ENCODE results near the gene DNAJC1.
"Not testable (repeated sequence)": the region's sequence is repeated elsewhere in the genome, so short reads cannot be mapped to it uniquely, and the experiment has no call there.

Gene DNAJC1

DNA sequence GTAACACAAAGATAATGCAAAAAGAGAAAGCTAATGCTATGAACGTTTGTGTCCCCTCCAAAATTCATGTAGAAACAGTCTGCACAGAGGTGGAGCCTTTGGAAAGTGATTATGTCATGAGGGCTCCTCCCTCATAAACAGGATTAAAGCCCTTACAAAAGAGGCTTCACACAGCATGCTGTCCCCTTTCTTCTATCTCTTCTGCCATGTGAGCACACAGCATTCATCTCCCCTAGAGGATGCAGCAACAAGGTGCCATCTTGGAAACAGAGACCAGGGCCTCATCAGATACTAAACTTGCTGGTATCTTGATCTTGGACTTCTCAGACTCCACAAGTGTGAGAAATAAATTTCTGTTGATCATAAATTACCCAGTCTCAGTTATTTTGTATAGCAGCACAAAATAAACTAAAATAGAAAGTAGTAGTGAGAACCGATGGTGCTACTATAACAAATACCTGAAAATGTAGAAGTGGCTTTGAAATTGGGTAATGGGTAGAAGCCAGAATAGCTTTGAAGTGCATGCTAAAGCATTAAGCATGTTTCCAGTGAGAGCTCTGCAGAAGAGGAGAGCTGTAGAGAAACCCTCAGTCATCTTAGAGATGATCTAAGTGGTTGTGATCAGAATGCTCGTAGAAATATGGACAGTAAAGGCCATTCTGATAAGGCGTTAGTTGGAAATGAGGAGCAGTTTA, 108.7 kb downstream of the DNAJC1 start:
- no peak for DNase-seq

DNA sequence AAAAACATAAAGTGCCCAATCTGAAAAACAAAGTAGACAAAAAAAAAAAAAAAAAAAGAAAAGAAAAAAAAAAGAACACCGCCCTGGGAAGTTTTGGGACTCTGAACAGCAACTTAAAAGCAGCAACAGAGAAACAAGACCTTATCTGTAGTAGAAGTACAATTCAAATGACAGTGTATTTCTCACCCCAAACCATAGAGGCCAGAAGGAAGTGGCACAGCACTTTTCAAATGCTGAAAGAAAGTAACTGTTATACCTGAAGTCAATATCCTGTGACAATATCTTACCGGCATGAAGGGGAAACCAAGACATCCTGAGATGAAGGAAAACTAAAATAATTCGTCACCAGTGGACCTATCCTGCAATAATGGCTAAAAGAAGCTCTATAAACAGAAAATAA, 112.1 kb downstream of the DNAJC1 start:
- no peak for DNase-seq

DNA sequence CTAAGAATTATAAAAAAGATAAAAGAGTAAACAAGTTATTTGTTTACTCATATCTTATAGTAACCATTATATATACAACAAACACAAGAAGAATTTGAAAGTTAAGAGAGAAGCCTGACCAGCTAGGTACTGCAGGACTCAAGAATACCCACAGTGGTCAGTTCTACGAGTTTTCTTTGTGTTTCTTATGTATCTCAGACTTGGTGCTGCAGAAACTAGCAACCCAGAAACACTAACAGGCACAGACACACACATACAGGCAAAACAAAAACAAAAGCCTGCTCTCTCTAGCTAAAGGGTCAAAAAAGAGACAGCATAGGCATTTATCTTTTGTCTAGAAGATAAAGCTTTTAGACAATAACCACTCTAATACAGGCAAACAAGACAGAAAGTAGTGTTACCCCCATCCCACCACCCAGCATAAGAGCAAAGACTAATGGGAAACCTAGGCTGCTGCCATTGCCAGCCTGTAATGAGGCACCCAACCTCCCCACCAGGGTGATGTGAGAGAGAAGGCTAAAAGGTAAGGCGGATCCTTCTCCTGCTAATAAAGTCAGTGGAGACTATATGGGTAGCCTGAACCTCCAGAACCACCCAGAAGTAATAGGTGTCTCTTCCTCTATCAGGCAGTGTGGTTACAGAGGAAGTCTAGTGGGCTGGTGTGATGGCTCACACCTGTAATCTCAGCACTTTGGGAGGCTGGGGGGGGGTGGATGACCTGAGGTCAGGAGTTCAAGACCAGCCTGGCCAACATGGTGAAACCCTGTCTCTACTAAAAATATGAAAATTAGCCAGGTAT, 113.9 kb downstream of the DNAJC1 start:
- DNase-seq, result no peak

DNA sequence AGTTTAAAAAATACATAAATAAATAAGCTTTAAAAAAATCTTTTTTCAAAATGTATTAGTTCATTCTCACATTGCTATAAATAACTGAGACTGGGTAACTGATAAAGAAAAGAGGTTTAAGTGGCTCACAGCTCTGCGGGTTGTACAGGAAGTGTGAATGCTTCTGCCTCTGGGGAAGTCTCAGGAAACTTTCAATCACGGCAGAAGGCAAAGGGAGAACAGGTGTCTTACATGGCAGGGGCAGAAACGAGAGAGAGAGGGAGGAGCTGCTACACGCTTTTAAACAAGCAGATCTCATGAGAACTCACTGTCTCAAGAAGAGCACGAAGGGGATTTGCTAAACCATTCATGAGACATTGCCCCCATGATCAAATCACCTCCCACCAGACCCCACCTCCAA, 114.6 kb downstream of the DNAJC1 start:
- DNase-seq, result no peak

DNA sequence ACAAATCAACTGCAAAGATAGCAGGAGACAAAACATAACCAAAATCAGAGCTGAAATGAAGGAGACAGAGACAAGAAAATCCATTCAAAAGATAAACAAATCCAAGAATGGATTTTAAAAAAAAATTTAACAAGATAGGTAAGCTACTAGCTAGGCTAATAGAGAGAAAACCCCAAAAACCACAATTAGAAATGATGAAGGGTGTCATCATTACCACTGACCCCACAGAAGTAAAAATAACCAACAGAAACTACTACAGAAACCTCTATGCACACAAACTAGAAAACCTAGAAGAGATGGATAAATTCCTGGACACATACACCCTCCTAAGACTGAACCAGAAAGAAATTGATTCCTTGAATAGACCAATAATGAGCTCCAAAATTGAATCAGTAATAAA, 117.6 kb downstream of the DNAJC1 start:
- no peak for DNase-seq

DNA sequence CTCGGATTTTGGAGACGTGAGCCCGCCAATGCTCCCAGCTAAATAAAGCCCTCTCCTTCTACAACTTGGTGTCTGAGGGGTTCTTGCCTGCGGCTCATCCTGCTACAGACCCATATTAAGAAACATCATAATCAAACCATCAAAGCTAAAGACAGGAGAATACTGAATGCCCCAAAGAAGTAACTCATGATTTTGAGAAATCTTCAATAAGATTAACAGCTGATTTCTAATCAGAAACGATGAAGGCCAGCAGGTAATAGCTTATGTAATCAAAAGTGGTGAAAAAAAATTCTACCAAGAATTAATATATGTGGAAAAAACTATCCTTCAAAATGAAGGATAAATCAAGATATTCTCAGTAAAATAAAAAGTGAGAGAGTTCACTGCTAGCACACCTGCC, 130.3 kb downstream of the DNAJC1 start:
- no peak for DNase-seq

DNA sequence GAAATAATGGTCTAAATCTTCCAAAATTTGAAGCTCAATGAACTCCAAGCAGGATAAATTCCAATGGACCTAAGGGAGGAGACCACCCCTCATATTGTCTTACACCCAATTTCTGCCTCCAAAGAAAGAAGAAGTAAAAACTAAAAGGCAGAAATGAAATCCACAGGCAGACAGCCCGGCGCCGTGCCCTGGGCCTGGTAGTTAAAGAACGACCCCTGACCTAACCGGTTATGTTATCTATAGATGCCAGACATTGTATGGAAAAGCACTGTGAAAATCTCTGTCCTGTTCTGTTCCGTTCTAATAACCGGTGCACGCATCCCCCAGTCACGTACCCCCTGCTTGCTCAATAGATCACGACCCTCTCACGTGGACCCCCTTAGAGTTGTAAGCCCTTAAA, 130.8 kb downstream of the DNAJC1 start:
- DNase-seq, result not testable (repeated sequence)

DNA sequence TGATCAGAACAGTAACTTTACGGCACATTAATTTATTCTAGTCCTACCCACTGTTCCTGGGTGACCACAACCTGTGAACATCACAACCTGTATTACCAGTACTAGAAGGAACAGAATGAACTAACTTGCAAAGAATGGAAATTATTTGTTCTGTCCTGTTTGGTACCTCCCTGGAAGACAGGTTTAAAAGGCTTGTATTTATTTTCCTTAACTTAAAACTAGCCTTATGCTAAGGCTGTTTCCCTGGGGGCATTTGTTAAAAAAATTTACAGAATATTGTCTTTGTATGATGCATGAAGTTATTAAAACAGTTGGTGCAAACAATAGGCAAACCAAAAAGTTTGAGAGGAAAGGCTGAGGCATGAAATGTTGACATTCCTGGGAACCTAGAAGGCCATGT, 132.7 kb downstream of the DNAJC1 start:
- DNase-seq, result no peak

DNA sequence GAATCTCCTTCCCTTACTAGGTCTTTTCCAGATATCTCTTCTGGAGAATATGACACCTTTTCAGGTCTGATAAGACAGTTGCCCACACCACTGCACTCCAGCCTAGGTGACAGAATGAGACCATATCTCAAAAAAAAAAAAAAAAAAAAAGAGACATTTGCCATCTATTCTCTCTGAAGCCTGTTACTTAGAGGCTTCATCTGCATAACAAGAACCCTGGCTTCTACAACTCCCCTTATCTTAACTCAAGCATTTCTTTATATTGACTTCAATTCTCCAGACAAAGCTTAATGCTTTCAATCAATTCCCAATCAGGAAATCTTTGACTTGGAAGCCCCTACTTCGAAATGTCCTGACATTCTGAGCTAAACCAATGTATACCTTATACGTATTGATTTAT, 134.4 kb downstream of the DNAJC1 start:
- DNase-seq, result not testable (repeated sequence)

DNA sequence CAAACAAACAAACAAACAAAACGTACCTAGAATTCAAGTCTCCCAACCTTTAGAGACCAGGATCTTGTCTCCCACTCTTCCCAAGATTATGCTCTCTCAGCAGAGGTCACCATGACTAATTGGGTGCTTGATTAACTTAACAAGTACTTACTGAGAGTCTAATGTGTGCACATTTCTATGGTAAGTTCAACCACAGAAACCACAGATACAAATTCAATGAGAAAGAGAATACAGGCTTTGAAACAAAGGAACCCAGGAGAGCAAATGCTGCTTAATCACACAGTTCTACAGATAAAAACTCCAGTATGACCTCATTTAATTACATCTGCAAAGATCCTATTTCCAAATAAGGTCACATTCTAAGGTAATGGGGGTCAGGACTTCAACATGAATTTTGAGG, 142.8 kb downstream of the DNAJC1 start:
- no peak for DNase-seq

DNA sequence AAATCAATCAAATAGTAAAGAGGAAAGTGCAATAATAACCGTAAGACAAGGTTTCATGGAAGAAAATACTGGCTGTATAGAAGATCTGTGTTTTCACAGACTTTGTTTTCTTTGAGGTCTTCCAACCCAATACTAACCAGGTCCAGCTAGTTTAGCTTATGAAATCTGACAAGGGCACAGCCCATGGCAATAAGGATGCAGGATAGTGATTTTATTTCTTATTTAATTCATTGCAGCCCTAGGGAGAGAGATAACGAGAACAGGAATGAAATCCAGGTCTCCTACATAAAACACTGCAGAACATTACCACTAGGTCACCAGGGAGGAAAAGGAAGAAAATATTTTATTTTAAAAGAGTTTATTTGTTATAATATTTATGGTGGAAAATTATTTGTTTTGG, 145.1 kb downstream of the DNAJC1 start:
- no peak for DNase-seq

DNA sequence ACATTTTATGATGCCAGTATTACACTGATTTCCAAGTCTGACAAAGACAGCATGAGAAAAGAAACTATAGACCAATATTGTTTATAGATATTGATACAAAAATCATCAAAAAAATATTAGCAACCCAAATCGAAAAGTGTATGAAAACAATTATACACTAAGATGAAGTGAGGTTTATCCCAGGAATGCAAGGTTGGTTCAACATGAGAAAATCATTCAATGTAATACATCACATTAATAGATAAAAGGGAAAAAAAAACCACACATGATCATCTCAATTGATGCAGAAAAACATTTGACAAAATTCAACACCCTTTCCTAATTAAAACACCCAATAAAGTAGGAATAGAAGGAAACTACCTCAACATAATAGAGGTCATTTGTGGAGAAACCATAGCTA, 153.9 kb downstream of the DNAJC1 start:
- no peak for DNase-seq

DNA sequence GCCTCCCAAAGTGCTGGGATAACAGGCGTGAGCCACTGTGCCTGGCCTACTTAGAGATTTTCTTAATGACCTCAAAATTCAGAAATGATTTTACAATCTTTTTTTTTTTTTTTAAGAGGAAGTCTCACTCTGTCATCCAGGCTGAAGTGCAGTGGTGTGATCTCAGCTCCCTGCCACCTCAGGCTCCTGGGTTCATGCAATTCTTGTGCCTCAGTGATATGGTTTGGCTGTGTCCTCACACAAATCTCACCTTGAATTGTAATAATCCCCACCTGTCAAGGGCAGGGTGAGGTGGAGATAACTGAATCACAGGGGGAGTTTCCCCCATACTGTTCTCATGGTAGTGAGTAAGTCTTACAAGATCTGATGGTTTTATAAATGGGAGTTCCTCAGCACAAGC, 159.9 kb downstream of the DNAJC1 start:
- DNase-seq, result no peak

DNA sequence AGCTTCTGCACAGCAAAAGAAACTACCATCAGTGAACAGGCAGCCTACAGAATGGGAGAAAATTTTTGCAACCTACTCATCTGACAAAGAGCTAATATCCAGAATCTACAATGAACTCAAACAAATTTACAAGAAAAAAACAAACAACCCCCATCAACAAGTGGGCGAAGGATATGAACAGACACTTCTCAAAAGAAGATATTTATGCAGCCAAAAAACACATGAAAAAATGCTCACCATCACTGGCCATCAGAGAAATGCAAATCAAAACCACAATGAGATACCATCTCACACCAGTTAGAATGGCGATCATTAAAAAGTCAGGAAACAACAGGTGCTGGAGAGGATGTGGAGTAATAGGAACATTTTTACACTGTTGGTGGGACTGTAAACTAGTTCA, 162.3 kb downstream of the DNAJC1 start:
- DNase-seq, result not testable (repeated sequence)

DNA sequence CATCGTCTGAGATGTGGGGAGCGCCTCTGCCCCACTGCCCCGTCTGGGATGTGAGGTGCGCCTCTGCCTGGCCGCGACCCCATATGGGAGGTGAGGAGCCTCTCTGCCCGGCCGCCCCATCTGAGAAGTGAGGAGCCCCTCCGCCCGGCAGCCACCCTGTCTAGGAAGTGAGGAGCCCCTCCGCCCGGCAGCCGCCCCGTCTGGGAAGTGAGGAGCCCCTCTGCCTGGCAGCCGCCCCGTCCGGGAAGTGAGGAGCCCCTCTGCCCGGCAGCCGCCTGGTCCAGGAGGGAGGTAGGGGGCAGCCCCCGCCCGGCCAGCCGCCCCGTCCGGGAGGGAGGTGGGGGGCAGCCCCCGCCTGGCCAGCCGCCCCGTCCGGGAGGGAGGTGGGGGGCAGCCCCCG, 166.0 kb downstream of the DNAJC1 start:
- not testable (repeated sequence) for DNase-seq

DNA sequence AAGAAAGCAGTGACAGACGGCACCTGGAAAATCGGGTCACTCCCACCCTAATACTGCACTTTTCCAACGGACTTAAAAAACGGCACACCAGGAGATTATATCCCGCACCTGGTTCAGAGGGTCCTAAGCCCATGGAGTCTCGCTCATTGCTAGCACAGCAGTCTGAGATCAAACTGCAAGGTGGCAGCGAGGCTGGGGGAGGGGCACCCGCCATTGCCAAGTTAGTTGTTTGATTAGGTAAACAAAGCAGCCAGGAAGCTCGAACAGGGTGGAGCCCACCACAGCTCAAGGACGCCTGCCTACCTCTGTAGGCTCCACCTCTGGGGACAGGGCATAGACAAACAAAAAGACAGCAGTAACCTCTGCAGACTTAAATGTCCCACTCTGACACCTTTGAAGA, 169.0 kb downstream of the DNAJC1 start:
- DNase-seq, result not testable (repeated sequence)

DNA sequence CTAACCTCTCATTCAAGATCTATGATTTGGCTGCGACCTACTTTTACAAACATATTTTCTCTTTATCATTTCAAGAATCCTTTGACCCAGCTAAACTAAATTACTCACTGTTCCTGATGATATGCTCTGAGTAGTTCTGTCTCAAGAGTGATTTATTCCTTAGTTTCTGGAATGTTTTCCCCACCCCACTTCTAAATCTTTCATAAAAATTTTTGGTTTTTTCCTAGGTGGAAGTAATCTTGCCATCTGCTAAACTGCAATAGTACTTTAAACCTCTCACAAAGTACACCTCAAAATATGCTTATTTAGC, 170.8 kb downstream of the DNAJC1 start:
- DNase-seq, result no peak

DNA sequence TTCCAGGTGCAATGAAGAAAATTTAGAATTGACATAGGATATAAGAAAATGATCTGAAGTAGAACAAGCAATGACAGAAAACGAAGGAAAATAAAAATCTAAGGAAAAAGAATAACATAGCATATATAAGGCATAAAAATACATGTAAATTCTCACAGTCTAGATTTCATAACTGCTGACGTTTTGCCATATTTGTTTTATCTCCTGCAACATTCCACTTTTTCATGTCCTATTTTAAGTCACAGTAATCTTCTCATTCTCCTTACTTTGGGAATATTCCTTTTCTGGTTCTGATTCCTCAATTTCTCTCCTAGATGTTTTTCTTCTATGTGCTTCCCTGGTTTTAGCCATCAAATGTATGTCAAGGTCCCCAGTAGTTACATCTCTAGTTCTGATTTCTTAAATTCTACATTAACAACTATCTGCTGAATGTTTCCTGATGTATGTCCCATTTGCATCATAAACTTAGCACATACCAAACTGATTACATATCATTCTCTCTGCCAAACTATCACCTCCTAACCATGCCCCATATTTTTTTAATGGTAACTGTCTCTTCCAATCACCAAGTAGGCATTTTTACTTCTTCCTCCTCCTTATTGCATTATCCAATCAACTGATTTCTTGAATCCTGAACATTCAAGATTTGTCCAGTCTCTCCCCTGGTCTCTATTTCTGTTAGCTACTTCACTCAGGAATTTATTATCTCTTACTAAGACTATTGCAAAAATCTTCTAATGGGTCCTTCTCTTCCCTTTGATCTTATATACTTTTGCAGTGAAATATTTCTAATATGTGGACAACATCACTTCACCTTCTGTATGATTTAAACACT, 171.3 kb downstream of the DNAJC1 start:
- no peak for DNase-seq

DNA sequence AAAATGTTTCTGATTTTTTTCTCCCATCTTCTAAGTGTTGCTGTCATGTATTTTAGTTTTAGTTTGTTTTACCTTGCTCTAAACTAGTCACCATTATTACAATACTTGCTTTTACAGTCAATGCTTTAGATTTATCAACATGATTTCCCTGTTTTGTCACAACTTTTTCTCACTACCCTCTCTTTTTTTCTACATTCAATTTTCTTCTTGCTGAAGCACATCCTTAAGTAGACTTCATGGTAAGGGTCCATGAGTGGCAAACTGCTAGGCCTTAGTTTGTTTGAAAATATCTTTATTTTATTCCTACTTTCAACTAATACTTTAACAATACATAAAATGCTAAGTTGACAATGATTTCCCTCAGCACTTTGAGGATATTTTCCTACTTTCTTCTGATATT, 173.5 kb downstream of the DNAJC1 start:
- DNase-seq, result no peak

DNA sequence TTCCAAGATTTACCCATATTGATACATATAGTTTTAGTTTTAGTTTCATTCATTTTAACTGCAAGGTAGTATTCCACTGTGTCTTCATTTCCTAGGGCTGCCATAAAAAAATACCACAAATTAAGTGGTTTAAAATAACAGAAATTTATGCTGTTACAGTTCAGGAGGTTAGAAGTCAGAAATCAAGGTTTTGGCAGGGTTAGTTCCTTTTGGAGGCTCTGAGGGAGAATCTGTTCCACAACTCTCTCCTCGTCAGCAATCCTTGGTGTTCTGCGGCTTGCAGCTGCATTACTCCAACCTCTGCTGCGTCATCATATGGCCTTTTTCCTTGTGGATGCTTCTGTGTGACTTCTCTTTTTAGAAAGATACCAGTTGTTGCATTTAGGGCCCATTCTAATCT, 176.2 kb downstream of the DNAJC1 start:
- no peak for DNase-seq

DNA sequence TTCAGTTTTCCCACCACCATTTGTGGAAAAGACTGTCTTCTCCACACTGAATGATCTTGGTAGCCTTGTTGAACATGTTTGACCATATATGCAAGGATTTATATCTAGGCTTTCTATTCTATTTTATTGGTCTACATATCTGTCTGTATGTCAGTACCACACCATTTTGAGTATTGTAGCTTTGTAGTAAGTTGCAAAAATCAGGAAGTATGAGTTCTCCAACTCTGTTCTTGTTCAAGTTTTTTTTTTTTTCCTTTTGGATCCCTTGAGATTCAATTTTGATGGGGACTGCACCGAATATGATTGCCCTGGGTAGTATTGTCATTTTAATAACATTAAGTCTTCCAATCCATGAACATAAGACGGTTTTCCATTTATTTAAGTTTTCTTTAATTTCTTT, 176.8 kb downstream of the DNAJC1 start:
- DNase-seq, result no peak

DNA sequence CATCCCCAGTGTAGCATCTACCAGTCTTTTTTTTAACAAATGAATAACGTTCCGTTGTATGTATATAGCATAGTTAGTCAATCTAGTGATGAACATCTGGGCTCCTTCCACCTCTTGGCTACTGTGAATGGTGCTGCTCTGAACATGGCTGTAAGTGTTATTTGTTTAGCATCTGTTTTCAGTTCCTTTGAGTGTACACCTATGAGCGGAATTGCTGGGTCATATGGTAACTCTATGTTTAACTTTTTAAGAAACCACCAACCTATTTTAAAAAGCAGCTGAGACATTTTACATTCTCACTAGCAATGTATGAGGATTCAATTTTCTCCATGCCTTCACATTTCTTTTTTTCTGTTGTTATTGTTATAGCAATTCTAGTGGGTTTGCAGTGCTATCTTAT, 178.2 kb downstream of the DNAJC1 start:
- DNase-seq, result no peak

DNA sequence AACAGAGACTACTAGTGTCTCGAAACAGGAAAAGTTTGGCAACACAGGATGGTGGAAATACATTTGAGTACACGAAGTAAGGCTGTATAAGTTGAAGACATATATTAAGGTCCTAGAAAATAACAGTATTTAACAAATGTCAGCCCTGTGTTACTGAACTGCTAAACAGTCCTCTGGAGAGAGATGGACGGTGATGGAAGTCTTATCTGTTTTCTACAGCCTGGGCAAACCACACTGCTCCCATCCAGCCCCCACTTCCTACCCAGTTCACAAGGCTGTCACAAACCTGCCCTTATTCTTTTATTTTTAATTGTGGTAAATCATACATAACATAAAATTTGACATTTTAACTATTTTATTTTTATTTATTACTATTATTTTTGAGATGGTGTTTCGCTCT, 179.1 kb downstream of the DNAJC1 start:
- DNase-seq, result no peak

DNA sequence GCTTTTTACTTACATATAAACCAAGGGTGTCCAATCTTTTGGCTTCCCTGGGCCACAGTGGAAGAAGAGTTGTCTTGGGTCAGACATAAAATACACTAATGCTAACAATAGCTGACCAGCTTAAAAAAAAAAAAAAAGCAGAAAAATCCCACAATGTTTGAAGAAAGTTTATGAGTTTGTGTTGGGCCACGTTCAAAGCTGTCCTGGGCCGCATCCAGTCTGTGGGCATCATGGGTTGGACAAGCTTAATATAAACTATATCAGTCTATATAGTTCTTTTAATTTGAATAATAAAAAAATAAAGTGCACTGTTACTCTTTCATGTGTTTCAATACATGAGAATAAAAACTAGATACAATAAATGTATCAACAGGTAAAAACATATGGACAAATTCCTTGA, 179.9 kb downstream of the DNAJC1 start:
- no peak for DNase-seq
